SU-DHL-6 (cell line): ENCODE data around the gene CNGA3.

Experiments used
- H2AFZ ChIP-seq: fragments of 200-600 bp; sonication (generic); 2 replicates; pipeline ENCODE4 v1.6.1; 2014; ENCODE audit warnings: low read depth, mild to moderate bottlenecking, moderate library complexity, mixed read lengths, antibody characterized with exemption, low read length; ENCODE audit not compliant: severe bottlenecking
- H3F3A ChIP-seq: fragments of 200-600 bp; shearing (Covaris generic); 2 replicates; pipeline ENCODE4 v1.6.0; 2016; ENCODE audit warnings: antibody characterized with exemption, mild to moderate bottlenecking; ENCODE audit not compliant: insufficient read depth
- H3K27ac ChIP-seq: fragments of 200-600 bp; sonication (generic); 2 replicates; pipeline ENCODE4 v1.5.1; 2016; ENCODE audit warnings: low read depth, mild to moderate bottlenecking, low read length, moderate library complexity, mixed read lengths
- H3K27me3 ChIP-seq: fragments of 200-600 bp; sonication (generic), shearing (Covaris generic); 2 replicates; pipeline ENCODE4 v1.6.0; 2014; ENCODE audit warnings: mild to moderate bottlenecking, low read length
- H3K36me3 ChIP-seq: fragments of 200-600 bp; sonication (generic); 2 replicates; pipeline ENCODE4 v1.6.1; 2014; ENCODE audit warnings: mild to moderate bottlenecking, low read length, mixed read lengths
- H3K4me2 ChIP-seq: fragments of 300-600, 200-600 bp; shearing (Covaris generic), sonication (generic); 2 replicates; pipeline ENCODE4 v1.6.0; 2014; ENCODE audit warnings: low read length, low read depth, mild to moderate bottlenecking; ENCODE audit not compliant: poor library complexity, severe bottlenecking
- H3K4me3 ChIP-seq: fragments of 200-600 bp; sonication (generic); 2 replicates; pipeline ENCODE4 v1.5.1; 2014; ENCODE audit warnings: antibody characterized with exemption, low read length, mild to moderate bottlenecking, mixed read lengths; ENCODE audit not compliant: insufficient read depth, poor library complexity, severe bottlenecking
- H3K79me2 ChIP-seq: fragments of 200-600 bp; sonication (generic); 2 replicates; pipeline ENCODE4 v1.6.1; 2014; ENCODE audit warnings: mild to moderate bottlenecking, low read length, moderate library complexity; ENCODE audit not compliant: insufficient read depth
- H3K9ac ChIP-seq: fragments of 200-600 bp; sonication (generic); 2 replicates; pipeline ENCODE4 v1.7.0; 2014; ENCODE audit warnings: mild to moderate bottlenecking, low read length
- H3K9me2 ChIP-seq: fragments of 200-600 bp; sonication (generic); replicated peaks from 2 replicates; pipeline ENCODE4 v1.6.1; 2014; ENCODE audit warnings: low read length; ENCODE audit not compliant: insufficient read depth
- H3K9me3 ChIP-seq: fragments of 200-600 bp; sonication (generic); 2 replicates; pipeline ENCODE4 v1.6.1; 2014; ENCODE audit warnings: low read length, mixed read lengths; ENCODE audit not compliant: insufficient read depth
- H4K20me1 ChIP-seq: fragments of 200-600 bp; sonication (generic); 2 replicates; pipeline ENCODE4 v1.6.1; 2014; ENCODE audit warnings: low read depth, mild to moderate bottlenecking, antibody characterized with exemption, low read length, moderate library complexity, mixed read lengths
- EZH2phosphoT487 ChIP-seq: fragments of 200-600 bp; sonication (generic), shearing (Covaris generic); conservative IDR thresholded peaks from 2 replicates; pipeline ENCODE4 v1.6.1; 2018; ENCODE audit warnings: mild to moderate bottlenecking, antibody characterized with exemption, low read length, moderate library complexity, mixed read lengths
- TF ChIP-seq, protein P1 (sequence below): fragments of 200-600 bp; sonication (generic); IDR thresholded peaks from one replicate; pipeline ENCODE4 v1.5.1; 2017; ENCODE audit warnings: antibody characterized with exemption, mild to moderate bottlenecking, low read length, moderate library complexity; ENCODE audit not compliant: insufficient read depth, poor library complexity, severe bottlenecking

CNGA3 gene

GRCh38 chr2:98379311-98380202, 33.3 kb downstream of the CNGA3 start:
- Histone ChIP-seq H2AFZ (no peak overlapping the region), H3K27ac (no peak overlapping the region), H3K4me2 (no peak overlapping the region), H3K9ac (no peak overlapping the region), H4K20me1 (no peaks in the 10 kb centered on the region), H3K36me3 (no peaks in the 10 kb centered on the region), H3K9me3 (no peaks in the 10 kb centered on the region), H3F3A (no peaks in the 10 kb centered on the region), H3K27me3 (no peaks in the 10 kb centered on the region), H3K9me2 (no peaks in the 10 kb centered on the region), H3K4me3 (no peak overlapping the region), H3K79me2 (no peaks in the 10 kb centered on the region)
- TF ChIP-seq EZH2phosphoT487 = no peak
- TF ChIP-seq, protein P1, sequence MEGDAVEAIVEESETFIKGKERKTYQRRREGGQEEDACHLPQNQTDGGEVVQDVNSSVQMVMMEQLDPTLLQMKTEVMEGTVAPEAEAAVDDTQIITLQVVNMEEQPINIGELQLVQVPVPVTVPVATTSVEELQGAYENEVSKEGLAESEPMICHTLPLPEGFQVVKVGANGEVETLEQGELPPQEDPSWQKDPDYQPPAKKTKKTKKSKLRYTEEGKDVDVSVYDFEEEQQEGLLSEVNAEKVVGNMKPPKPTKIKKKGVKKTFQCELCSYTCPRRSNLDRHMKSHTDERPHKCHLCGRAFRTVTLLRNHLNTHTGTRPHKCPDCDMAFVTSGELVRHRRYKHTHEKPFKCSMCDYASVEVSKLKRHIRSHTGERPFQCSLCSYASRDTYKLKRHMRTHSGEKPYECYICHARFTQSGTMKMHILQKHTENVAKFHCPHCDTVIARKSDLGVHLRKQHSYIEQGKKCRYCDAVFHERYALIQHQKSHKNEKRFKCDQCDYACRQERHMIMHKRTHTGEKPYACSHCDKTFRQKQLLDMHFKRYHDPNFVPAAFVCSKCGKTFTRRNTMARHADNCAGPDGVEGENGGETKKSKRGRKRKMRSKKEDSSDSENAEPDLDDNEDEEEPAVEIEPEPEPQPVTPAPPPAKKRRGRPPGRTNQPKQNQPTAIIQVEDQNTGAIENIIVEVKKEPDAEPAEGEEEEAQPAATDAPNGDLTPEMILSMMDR = no peak

- H2AFZ ChIP-seq = no peak overlapping the region
- no peaks in the 10 kb centered on the region for H3K36me3 ChIP-seq
- no peaks in the 10 kb centered on the region for H3K9me2 ChIP-seq
- H3F3A ChIP-seq = no peaks in the 10 kb centered on the region
- no peak overlapping the region for H3K4me3 ChIP-seq
- no peaks in the 10 kb centered on the region for H3K9me3 ChIP-seq
- no peaks in the 10 kb centered on the region for H3K79me2 ChIP-seq
- no peak overlapping the region for H3K27ac ChIP-seq
- no peaks in the 10 kb centered on the region for H4K20me1 ChIP-seq
- H3K27me3 ChIP-seq = no peaks in the 10 kb centered on the region
- no peak overlapping the region for H3K4me2 ChIP-seq
- no peak overlapping the region for H3K9ac ChIP-seq
- TF ChIP-seq, protein P1 = no peak
- no peak for TF ChIP-seq EZH2phosphoT487
These were observed 33.9 kb downstream of the CNGA3 start for GRCh38 chr2:98380203-98380535.

GRCh38 chr2:98381494-98381893, 35.2 kb downstream of the CNGA3 start:
- Histone ChIP-seq H4K20me1 (no peaks in the 10 kb centered on the region), H3K27me3 (no peaks in the 10 kb centered on the region), H3K4me3 (no peak overlapping the region), H3K36me3 (no peaks in the 10 kb centered on the region), H3K27ac (no peak overlapping the region), H2AFZ (no peak overlapping the region), H3K79me2 (no peaks in the 10 kb centered on the region), H3F3A (no peaks in the 10 kb centered on the region), H3K9me2 (no peaks in the 10 kb centered on the region), H3K9me3 (no peaks in the 10 kb centered on the region), H3K9ac (no peak overlapping the region), H3K4me2 (no peak overlapping the region)
- TF ChIP-seq, protein P1 = no peak
- no peak for TF ChIP-seq EZH2phosphoT487
